BE2C (cell line): ENCODE measurements around the gene SUSD6.

ENCODE experiments used
- DNase-seq: peaks from one replicate; pipeline ENCODE4 v3.0.0-alpha.2; 2020
- H3K27me3 ChIP-seq: fragments of 250-450 bp; sonication (Bioruptor Pico); 2 replicates; pipeline ENCODE4 v1.5.1; 2020; ENCODE audit warnings: mild to moderate bottlenecking
- H3K36me3 ChIP-seq: fragments of 250-450 bp; sonication (Bioruptor Pico); 2 replicates; pipeline ENCODE4 v1.5.1; 2020; ENCODE audit warnings: mild to moderate bottlenecking
- H3K4me1 ChIP-seq: fragments of 250-450 bp; sonication (Bioruptor Pico); 2 replicates; pipeline ENCODE4 v1.5.1; 2020
- H3K4me3 ChIP-seq: 2 replicates; pipeline ENCODE4 v1.5.1; 2011; ENCODE audit warnings: low read depth, low read length
- H3K9me3 ChIP-seq: fragments of 250-450 bp; sonication (Bioruptor Pico); 2 replicates; pipeline ENCODE4 v1.5.1; 2020
- TF ChIP-seq, protein P1 (sequence below): IDR thresholded peaks from 2 replicates; pipeline ENCODE4 v1.5.1; 2012; ENCODE audit warnings: mild to moderate bottlenecking, low read depth, low read length

Gene SUSD6

DNA sequence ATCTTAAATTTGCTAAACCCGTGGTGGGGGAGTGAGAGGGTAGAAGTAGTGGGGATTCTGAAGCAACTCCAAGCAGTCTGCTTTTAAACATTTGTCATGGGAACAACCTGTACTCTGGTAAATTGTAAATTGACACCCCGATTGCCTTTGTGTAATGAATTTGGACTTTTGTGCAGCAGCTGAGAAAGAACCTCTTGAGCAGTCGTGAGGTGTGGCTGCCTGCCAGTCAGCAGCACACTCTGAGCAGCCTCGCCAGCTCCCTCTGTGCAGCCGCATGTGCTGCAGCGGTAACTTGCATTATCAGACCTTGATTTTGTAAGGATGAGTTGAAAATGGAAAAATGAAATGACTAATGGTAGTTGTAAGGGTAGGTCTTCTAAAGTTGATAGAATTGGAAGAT, 74.3 kb downstream of the SUSD6 start:
- Histone ChIP-seq H3K9me3 (no peaks in the 10 kb centered on the region), H3K4me1 (peaks cover 7% of the 10 kb centered on the region), H3K36me3 (no peaks in the 10 kb centered on the region), H3K27me3 (no peaks in the 10 kb centered on the region), H3K4me3 (no peak overlapping the region)
- TF ChIP-seq, protein P1, sequence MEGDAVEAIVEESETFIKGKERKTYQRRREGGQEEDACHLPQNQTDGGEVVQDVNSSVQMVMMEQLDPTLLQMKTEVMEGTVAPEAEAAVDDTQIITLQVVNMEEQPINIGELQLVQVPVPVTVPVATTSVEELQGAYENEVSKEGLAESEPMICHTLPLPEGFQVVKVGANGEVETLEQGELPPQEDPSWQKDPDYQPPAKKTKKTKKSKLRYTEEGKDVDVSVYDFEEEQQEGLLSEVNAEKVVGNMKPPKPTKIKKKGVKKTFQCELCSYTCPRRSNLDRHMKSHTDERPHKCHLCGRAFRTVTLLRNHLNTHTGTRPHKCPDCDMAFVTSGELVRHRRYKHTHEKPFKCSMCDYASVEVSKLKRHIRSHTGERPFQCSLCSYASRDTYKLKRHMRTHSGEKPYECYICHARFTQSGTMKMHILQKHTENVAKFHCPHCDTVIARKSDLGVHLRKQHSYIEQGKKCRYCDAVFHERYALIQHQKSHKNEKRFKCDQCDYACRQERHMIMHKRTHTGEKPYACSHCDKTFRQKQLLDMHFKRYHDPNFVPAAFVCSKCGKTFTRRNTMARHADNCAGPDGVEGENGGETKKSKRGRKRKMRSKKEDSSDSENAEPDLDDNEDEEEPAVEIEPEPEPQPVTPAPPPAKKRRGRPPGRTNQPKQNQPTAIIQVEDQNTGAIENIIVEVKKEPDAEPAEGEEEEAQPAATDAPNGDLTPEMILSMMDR, result no peak
- no peak for DNase-seq

DNA sequence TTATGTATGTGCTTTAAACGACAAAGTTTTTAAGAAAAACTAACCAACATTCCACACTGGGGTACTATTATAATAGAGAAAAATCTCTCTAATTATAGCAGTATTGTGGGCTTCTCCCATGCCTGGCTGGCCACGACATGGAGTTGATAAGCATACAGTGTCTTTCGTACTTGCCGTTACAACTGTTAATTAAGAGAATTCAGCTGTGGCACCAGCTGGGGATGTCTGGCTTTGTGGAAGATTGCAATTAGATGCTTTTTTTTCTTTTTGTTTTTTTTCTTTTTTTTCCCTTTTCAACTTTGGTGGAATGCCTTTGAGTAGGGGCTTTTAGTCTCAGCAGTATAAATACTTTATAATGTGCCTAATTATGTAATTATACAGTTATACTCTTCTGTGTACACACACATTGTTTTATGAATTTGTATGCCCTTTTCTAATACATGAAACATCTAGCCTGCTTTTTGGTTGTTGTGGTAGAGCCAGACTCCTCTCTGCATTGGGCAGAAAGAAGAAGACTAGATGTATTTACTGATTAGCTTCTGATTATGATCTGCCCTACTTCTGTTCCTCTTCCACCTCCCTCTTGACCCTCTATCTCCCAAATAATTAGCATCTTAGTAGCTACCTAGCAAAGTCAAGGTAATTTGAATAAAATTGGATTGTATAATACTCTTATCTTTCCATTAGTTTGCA, 76.4 kb downstream of the SUSD6 start:
- Histone ChIP-seq H3K27me3 (no peaks in the 10 kb centered on the region), H3K36me3 (no peaks in the 10 kb centered on the region), H3K9me3 (no peaks in the 10 kb centered on the region), H3K4me1 (peaks cover 7% of the 10 kb centered on the region), H3K4me3 (no peak overlapping the region)
- DNase-seq, result no peak
- TF ChIP-seq, protein P1, result no peak

DNA sequence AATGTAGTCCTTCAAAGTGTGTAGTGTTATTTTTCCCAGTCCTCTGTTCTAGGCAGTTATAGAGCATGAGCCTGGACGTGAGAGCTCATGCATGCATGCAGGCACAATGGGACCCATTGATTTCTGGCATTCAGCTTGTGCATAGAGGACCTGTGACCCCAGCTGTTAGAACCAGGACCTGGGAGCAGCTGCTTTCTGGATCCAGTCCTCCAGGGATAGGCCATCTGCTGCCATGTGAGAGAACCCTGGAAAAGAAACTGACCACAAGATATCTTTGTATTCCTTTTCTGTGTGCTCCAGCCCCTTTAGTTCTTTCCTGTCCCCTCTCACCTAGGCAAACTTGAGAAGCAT, 76.9 kb downstream of the SUSD6 start:
- Histone ChIP-seq H3K9me3 (no peaks in the 10 kb centered on the region), H3K36me3 (no peaks in the 10 kb centered on the region), H3K4me1 (peaks cover 12% of the 10 kb centered on the region), H3K4me3 (no peak overlapping the region), H3K27me3 (no peaks in the 10 kb centered on the region)
- DNase-seq, result peak; percentile 46
- TF ChIP-seq, protein P1, result no peak

DNA sequence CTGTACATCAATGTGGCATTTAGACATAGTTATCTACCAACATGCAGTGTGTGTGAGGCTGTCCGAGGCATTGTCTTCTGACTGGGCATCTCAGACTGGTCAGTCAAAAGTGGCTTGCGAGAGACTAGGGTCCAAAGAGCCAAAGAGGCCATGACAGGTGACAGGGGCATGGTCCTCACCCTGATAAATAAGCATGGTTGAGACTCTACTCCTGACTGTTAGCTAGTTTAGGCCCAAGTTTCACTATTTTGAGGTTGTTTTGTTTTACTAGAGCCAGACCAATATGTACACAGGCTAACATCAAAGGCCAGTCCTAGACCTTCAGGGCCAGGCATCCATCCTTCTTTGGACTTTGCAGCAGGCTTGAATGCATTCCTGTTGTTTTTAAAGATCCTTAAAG, 78.6 kb downstream of the SUSD6 start:
- peaks cover 18% of the 10 kb centered on the region for H3K4me1 ChIP-seq
- no peak overlapping the region for H3K4me3 ChIP-seq
- TF ChIP-seq, protein P1, result no peak
- H3K36me3 ChIP-seq, result no peaks in the 10 kb centered on the region
- H3K27me3 ChIP-seq, result no peaks in the 10 kb centered on the region
- no peak for DNase-seq
- no peaks in the 10 kb centered on the region for H3K9me3 ChIP-seq

DNA sequence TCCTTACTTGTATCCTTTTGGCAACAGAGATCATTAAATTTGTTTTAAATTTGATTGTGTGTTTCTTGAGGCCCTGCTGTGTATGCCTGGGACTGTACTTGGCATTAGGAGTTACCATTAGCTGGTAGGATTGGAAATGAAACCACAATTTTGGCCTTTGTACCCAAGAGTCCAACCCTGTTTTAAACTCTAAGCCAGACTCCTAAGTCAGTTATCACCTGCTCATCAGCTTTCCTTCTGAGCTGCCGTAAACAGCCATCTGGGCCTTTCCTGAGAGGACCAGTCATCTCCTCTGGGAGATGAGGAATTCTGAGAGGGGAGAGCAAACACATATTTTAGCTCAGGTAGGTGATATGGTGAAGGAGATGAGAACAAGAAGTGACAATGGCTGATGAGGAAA, 81.2 kb downstream of the SUSD6 start:
- Histone ChIP-seq H3K9me3 (no peaks in the 10 kb centered on the region), H3K4me3 (no peak overlapping the region), H3K36me3 (no peaks in the 10 kb centered on the region), H3K27me3 (no peaks in the 10 kb centered on the region), H3K4me1 (peaks cover 35% of the 10 kb centered on the region)
- no peak for DNase-seq
- TF ChIP-seq, protein P1, result no peak

DNA sequence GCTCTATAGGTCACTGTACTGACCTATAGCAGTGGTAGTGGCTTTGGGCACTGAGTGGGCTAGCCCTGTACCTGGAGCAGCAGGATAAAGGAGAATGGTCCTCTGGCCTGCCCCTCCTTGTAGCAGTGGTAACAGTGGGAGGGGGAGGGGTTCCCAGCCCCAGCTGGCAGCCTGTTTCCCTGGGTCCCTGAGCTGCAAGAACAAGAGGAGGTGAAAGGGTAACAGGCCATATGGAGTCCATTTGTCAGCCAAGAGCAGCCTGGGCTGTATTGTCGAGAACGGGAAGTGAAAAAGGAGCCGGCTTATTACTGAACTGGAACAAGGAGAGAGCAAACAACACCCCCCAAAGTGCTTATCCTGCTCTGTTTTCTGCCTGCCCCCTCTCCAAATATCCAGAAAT, 81.7 kb downstream of the SUSD6 start:
- no peak for DNase-seq
- TF ChIP-seq, protein P1, result no peak
- Histone ChIP-seq H3K9me3 (no peaks in the 10 kb centered on the region), H3K4me1 (peaks cover 34% of the 10 kb centered on the region), H3K4me3 (no peak overlapping the region), H3K36me3 (no peaks in the 10 kb centered on the region), H3K27me3 (no peaks in the 10 kb centered on the region)
